CD4-positive, alpha-beta T cell (primary cell): ENCODE data around the gene CABLES2. TPM values are rescaled to one million over a fixed set of nuclear protein-coding genes. Genes with fewer than 3 reads are reported as not detected.

ENCODE experiments used
- ATAC-seq: fragments of 200-7000 bp; cut with Tn5 transposase; one replicate; pipeline ENCODE4 v1.10.0; 2022; ENCODE audit warnings: mild to moderate bottlenecking; ENCODE audit not compliant: poor library complexity
- CTCF ChIA-PET: fragments of 350-600 bp; sonication (Branson Sonifier 250); formaldehyde crosslinking; loops from one replicate; lab custom pipeline; 2021; ENCODE audit warnings: antibody characterized with exemption, inconsistent platforms; lab: Charles Lee
- POLR2A ChIA-PET: fragments of 350-600 bp; sonication (Branson Sonifier 250); formaldehyde crosslinking; loops from one replicate; lab custom pipeline; 2021; ENCODE audit warnings: antibody characterized with exemption, inconsistent platforms; lab: Charles Lee
- DNase-seq, 14 experiments: peaks; one replicate each; pipeline ENCODE4 v3.0.0-alpha.2; 2013 to 2020; ENCODE audit warnings: mixed read lengths in 2 of 14
- H3K27ac ChIP-seq, 2 donors: one replicate each; pipeline versions ENCODE4 v1.5.1 to v1.7.0; 2013; ENCODE audit warnings: low read length in 2 of 2, low read depth in 1 of 2, mild to moderate bottlenecking in 1 of 2
- H3K27me3 ChIP-seq, 2 experiments: 1 replicate in 1 of 2; 2 replicates in 1 of 2; pipeline versions ENCODE4 v1.6.1 to v1.7.0; 2013; ENCODE audit warnings: low read length in 2 of 2, control low read depth in 1 of 2, mild to moderate bottlenecking in 1 of 2, moderate library complexity in 1 of 2; ENCODE audit not compliant: insufficient read depth in 2 of 2, control insufficient read depth in 1 of 2
- H3K36me3 ChIP-seq: one replicate; pipeline ENCODE4 v1.6.1; 2013; ENCODE audit warnings: low read length, control low read depth; ENCODE audit not compliant: insufficient read depth
- H3K4me1 ChIP-seq: one replicate; pipeline ENCODE4 v1.6.1; 2013; ENCODE audit warnings: low read length, control low read depth; ENCODE audit not compliant: insufficient read depth
- H3K4me3 ChIP-seq: one replicate; pipeline ENCODE4 v1.5.1; 2013; ENCODE audit warnings: mild to moderate bottlenecking, low read length, moderate library complexity
- H3K9me3 ChIP-seq, 2 experiments: 1 replicate in 1 of 2; 2 replicates in 1 of 2; pipeline versions ENCODE4 v1.6.1 to v1.7.0; 2013; ENCODE audit warnings: low read length in 2 of 2, mild to moderate bottlenecking in 2 of 2, control low read depth in 1 of 2, moderate library complexity in 1 of 2; ENCODE audit not compliant: control insufficient read depth in 1 of 2, insufficient read depth in 1 of 2
- H3K27ac Mint-ChIP-seq: one replicate; pipeline ENCODE4 v1.8.0; 2020; ENCODE audit warnings: mixed read lengths
- H3K27me3 Mint-ChIP-seq: one replicate; pipeline ENCODE4 v1.8.0; 2021; ENCODE audit warnings: mixed read lengths
- H3K36me3 Mint-ChIP-seq: one replicate; pipeline ENCODE4 v1.8.0; 2021; ENCODE audit warnings: low read depth, mixed read lengths
- H3K4me1 Mint-ChIP-seq: one replicate; pipeline ENCODE4 v1.8.0; 2021; ENCODE audit warnings: low read depth, mixed read lengths
- H3K4me3 Mint-ChIP-seq: one replicate; pipeline ENCODE4 v1.8.0; 2020; ENCODE audit warnings: mild to moderate bottlenecking, mixed read lengths
- H3K9me3 Mint-ChIP-seq: one replicate; pipeline ENCODE4 v1.8.0; 2020; ENCODE audit warnings: mixed read lengths
- intact Hi-C, 2 experiments: fragments of 100-400 bp; cut with DNase I in 1 of 2; cut with micrococcal nuclease in 1 of 2; formaldehyde crosslinking; loops; one replicate each; pipeline versions ENCODE4 v1.15.1 to v1.9.0; 2023 to 2025; cut with DNase I, micrococcal nuclease
- total RNA-seq, 174 experiments: library from RNA in 2 of 174; stranded (reverse) in 2 of 174; gene quantifications; one replicate each; pipeline ENCODE4 v1.2.3 and lab custom pipeline; 2021 to 2026
- TF ChIP-seq, protein P1 (sequence below): fragments of 200-600 bp; IDR thresholded peaks from one replicate; pipeline ENCODE4 v1.8.0; 2022; ENCODE audit warnings: antibody characterized with exemption, mild to moderate bottlenecking

The CABLES2 gene
- total RNA-seq, 2 experiments from 2014 or later, result 4.4 TPM

DNA sequence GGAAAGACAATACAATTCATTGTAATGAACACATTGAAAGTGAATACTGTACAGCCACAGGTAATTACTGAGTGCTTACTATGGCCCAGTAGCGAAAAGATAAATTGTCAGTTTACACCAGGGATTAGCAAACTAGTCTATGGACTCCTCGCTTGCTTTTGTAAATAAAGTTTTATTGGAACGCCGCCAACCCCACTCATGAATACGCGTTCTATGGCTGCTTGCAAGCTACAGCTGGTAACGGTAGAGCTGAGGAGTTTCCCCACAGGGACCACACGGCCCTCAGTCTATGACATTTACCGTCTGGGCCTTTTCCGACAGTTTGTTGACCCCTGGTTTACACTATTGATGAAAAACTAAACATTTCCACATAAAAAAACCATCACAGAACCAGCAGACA is 64.2 kb downstream of the CABLES2 start:
- H3K4me1 ChIP-seq, result no peaks in the 10 kb centered on the region
- peaks cover 8% of the 10 kb centered on the region for H3K27me3 Mint-ChIP-seq
- no peaks in the 10 kb centered on the region for H3K27me3 ChIP-seq
- TF ChIP-seq, protein P1, sequence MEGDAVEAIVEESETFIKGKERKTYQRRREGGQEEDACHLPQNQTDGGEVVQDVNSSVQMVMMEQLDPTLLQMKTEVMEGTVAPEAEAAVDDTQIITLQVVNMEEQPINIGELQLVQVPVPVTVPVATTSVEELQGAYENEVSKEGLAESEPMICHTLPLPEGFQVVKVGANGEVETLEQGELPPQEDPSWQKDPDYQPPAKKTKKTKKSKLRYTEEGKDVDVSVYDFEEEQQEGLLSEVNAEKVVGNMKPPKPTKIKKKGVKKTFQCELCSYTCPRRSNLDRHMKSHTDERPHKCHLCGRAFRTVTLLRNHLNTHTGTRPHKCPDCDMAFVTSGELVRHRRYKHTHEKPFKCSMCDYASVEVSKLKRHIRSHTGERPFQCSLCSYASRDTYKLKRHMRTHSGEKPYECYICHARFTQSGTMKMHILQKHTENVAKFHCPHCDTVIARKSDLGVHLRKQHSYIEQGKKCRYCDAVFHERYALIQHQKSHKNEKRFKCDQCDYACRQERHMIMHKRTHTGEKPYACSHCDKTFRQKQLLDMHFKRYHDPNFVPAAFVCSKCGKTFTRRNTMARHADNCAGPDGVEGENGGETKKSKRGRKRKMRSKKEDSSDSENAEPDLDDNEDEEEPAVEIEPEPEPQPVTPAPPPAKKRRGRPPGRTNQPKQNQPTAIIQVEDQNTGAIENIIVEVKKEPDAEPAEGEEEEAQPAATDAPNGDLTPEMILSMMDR, result no peak
- no peaks in the 10 kb centered on the region for H3K4me1 Mint-ChIP-seq
- no peaks in the 10 kb centered on the region for H3K36me3 ChIP-seq
- no peak for ATAC-seq
- no peaks in the 10 kb centered on the region for H3K9me3 Mint-ChIP-seq
- ChIA-PET CTCF (no interaction called here), POLR2A (no interaction called here)
- H3K9me3 ChIP-seq, result peaks cover 0 to 17% of the 10 kb centered on the region in 2 experiments
- no peak for DNase-seq
- no peak overlapping the region for H3K27ac ChIP-seq
- H3K4me3 ChIP-seq, result no peak overlapping the region
- H3K27ac Mint-ChIP-seq, result no peak overlapping the region
- intact Hi-C loops, result no loop called here
- H3K36me3 Mint-ChIP-seq, result no peaks in the 10 kb centered on the region
- H3K4me3 Mint-ChIP-seq, result no peak overlapping the region

DNA sequence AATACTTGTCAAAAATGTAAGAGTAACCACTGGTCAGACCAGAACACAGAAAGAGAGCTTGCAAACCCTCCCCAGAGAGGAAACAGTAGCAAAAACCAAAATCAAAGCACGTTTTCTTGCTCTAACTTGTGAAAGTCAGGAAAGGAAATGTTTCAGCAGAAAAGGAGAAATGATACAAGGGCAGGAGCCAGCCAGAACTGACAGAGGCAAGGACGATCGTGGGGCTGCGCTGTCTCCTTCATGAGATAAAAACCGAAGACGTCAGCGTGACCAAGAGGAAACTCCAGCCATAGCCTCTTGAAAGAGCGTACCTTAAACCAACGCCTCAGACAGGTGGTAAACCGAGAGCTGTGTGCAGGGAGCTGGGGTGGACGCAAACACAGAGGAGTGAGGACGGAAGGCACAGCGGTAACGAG is 67.4 kb downstream of the CABLES2 start:
- H3K9me3 ChIP-seq, result peaks cover 0 to 21% of the 10 kb centered on the region in 2 experiments
- CTCF ChIA-PET, result no interaction called here
- H3K27ac ChIP-seq, result no peak overlapping the region
- H3K4me3 ChIP-seq, result no peak overlapping the region
- H3K36me3 ChIP-seq, result no peaks in the 10 kb centered on the region
- H3K27me3 ChIP-seq, result peaks cover 0 to 2% of the 10 kb centered on the region in 2 experiments
- no peaks in the 10 kb centered on the region for H3K4me1 ChIP-seq
- POLR2A ChIA-PET, result no interaction called here
- intact Hi-C loops, result no loop called here
- no peak overlapping the region for H3K27ac Mint-ChIP-seq
- TF ChIP-seq, protein P1, result no peak
- no peak overlapping the region for H3K4me3 Mint-ChIP-seq
- no peaks in the 10 kb centered on the region for H3K9me3 Mint-ChIP-seq
- peaks cover 22% of the 10 kb centered on the region for H3K27me3 Mint-ChIP-seq
- no peak for DNase-seq
- no peak for ATAC-seq
- H3K4me1 Mint-ChIP-seq, result no peaks in the 10 kb centered on the region
- no peaks in the 10 kb centered on the region for H3K36me3 Mint-ChIP-seq

Other genes starting within 250 kb of the CABLES2 start
- 1 to 10 TPM; 9.5 to 9.9 TPM for gene MTG2, start 224.3 kb downstream of the CABLES2 start, total RNA-seq
- gene HRH3, start 187.0 kb downstream of the CABLES2 start, total RNA-seq, result not detected
- gene OSBPL2, start 168.8 kb downstream of the CABLES2 start, total RNA-seq, result 10 to 100 TPM; 52.8 to 54.4 TPM
- 10 to 100 TPM; 40.8 to 44.3 TPM for gene ADRM1, start 104.3 kb downstream of the CABLES2 start, total RNA-seq
- under 1 TPM; 0.16 to 0.78 TPM for gene LAMA5, start 40.0 kb downstream of the CABLES2 start, total RNA-seq
- gene RPS21, start 20.2 kb downstream of the CABLES2 start, total RNA-seq, result 1,000 to 10,000 TPM; 3,015 to 3,210 TPM
- gene RBBP8NL, start 20.3 kb upstream of the CABLES2 start, total RNA-seq, result not detected
- not detected for gene GATA5, start 68.7 kb upstream of the CABLES2 start, total RNA-seq
- gene SLCO4A1, start 235.2 kb upstream of the CABLES2 start, total RNA-seq, result 1 to 10 TPM; 2.3 to 2.5 TPM